ENCODE results near the gene WASHC4.
"Not testable (repeated sequence)": the region's sequence is repeated elsewhere in the genome, so short reads cannot be mapped to it uniquely, and the experiment has no call there.

WASHC4 gene

DNA sequence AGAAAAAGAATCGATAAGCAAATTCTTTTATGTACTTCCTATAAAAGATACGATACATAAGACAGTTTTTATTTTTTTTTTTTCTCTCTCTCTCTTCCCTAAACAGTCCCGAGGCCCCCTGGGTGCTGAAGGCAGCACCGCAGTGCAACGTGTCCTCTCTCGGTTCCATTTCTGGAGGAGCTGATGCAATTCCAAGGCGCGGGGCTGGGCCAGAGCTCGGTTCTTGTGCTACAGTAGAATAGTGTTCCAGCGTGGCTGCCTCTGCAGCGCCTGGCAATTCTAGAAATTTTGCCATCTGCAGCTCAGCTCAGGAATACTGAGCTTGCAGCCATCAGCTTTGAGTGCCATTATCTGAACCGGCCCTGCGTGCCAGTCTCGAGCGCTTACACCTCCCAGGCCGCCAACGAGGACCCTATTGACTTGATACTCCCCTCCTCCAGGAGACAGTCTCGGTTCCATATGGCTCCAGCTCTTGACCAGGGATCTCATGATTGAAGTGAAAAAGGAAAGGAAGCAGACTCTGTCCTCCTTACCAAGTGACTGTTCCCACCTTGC is 23.9 kb upstream of the WASHC4 start:
- TF ChIP-seq, protein P1, sequence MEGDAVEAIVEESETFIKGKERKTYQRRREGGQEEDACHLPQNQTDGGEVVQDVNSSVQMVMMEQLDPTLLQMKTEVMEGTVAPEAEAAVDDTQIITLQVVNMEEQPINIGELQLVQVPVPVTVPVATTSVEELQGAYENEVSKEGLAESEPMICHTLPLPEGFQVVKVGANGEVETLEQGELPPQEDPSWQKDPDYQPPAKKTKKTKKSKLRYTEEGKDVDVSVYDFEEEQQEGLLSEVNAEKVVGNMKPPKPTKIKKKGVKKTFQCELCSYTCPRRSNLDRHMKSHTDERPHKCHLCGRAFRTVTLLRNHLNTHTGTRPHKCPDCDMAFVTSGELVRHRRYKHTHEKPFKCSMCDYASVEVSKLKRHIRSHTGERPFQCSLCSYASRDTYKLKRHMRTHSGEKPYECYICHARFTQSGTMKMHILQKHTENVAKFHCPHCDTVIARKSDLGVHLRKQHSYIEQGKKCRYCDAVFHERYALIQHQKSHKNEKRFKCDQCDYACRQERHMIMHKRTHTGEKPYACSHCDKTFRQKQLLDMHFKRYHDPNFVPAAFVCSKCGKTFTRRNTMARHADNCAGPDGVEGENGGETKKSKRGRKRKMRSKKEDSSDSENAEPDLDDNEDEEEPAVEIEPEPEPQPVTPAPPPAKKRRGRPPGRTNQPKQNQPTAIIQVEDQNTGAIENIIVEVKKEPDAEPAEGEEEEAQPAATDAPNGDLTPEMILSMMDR (conservative IDR thresholded peaks at IDR 0.05): no peak
- H3K27ac ChIP-seq: no peak overlapping the region

DNA sequence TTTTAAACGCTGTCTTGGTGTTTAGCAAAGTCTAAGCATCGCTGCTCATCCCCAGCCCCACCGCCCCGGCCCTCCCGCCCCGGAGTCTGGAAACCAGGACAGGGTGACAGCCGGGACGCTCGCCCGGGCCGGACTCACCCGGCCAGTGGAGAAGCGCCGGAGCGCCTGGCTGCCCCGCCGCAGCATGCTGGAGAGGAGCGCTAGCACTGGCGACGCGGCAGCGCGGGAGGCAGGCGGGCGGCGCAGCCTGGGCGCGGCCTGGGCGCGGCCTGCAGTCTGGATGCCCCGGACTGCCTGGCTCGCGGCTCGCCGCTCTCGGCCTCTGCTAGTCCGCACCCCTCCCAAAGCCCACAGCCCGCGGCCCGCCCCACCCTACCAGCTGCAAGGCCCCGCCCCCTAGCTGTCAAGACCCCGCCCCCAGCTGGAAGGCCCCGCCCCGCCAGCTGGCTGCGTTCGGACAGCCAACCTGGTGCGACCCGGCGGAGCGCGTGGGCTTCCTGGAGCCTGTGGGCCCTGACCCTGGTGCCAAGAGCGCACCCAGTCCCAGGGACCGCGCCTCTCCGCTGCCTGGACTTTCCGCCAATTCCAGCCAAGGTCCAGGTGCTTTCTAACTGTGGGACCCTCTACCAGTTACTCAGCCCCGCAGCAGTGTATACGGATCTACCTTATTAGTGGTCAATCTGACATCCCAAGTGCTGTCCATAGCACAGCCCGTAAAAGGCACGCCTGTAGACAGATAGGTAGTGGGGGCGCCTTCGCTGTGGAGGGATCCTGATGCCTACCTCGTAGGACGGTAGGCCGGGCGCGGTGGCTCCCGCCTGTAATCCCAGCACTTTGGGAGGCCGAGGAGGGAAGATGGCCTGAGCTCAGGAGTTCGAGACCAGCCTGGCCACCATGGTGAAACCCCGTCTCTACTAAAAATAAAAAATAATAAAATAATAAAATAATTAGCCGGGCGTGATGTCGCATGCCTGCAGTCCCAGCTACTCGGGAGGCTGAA is 23.0 kb upstream of the WASHC4 start, which contains the start of gene ALDH1L2:
Gene ALDH1L2 (minus strand): TSS at position 208 of the 1,000 bp plus-strand sequence. CDS start 22 bp downstream, at position 186.
- TF ChIP-seq, protein P1 (conservative IDR thresholded peaks at IDR 0.05): no peak

DNA sequence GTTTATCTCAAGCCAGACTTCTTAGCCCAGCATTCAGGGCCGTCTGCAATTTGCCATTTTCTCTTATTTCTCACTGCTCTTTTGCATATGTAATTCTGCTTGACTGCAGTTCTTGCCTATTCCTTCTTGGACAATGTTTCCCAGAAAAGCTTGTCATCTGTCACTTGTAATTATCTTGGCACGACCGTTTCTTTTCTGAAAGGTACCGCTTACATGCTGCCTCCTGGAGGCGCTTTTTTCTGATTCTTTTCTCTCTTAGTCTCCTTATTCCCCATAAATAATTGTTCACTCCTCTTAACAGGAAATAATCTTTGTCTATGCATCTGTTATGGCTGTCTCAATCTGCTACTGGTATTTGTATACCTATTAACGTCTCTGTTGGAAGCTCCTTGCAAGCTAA is 22.0 kb upstream of the WASHC4 start:
- no peak overlapping the region for H3K27ac ChIP-seq
- TF ChIP-seq, protein P1 (conservative IDR thresholded peaks at IDR 0.05): no peak

More for the DNA sequence above, 23.0 kb upstream of the WASHC4 start, which contains the start of gene ALDH1L2:
- H3K27ac ChIP-seq: no peak within 1 kb of the TSS

DNA sequence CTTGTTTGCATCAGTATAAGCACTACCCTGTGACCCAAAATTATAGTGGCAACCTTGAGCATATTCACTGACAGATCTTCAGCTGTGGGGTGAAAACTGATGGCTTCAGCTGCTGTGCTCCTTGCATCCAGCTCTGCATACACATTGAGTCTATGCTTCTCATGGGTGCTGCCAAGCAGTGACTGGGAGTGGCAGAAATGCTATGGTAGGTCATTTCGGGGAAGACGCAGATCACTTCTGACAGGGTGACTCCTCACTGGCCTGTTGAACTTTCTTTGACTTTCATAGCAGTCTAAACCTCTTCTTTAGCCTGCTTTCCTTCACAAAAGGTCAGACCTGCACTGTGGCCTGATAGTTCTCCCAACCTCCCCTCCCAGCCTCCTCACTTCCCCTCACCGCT is 17.7 kb upstream of the WASHC4 start:
- TF ChIP-seq, protein P1 (conservative IDR thresholded peaks at IDR 0.05): no peak
- no peak overlapping the region for H3K27ac ChIP-seq

DNA sequence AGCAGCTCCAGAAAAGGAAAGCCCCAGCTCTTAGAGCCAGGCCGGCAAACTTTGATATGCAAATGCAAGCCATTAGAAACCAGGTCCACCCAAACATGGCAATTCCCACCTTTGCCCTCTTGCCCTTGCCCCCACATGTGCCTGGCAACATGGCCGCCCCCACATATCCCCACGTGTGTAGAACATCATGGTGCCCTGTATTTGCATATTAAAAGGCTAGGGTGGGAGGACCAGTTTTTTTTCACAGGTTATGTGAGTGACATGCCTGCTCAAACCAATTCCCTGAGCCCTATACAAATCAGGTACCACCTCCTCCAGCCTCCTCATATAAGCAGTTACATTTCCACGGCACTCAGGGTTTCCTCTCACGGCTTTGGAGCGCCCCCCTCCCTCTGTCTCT is 17.2 kb upstream of the WASHC4 start:
- TF ChIP-seq, protein P1 (conservative IDR thresholded peaks at IDR 0.05): no peak
- H3K27ac ChIP-seq: no peak overlapping the region

DNA sequence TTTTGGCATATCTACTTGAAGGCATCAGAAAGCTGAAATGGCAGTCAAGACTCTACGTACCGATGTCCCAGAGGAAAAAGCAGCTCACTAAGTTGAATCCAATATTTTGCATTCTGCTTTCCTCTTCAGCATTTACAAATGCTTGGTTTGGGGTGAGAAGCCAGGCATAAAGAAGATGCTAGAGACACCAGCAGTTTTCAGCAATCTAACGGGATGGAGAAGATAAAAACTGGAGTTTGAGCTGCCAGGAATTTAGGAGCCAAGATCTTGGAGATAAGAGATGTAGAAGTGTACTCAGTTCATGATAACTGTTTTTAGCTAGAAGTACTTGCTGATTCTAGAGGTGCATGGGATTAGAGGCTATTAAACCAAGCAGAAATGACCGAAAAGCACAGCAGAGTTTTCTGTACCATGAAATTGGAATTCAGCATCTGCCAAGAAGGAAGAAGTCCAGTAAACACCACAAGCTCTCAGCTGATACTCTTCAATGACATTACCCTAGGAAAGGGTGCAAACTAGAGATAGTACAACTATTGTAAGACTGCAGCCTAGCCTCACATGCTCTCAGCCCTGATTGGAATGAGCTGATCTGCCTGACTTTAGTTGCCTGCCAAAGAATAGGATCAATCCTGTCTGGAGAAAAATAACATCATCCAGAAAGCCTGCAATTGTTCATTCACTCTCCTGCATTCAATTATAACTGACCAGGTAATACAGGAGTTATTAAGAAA is 15.9 kb upstream of the WASHC4 start:
- TF ChIP-seq, protein P1 (conservative IDR thresholded peaks at IDR 0.05): no peak
- H3K27ac ChIP-seq: peak overlapping the region; percentile 59

DNA sequence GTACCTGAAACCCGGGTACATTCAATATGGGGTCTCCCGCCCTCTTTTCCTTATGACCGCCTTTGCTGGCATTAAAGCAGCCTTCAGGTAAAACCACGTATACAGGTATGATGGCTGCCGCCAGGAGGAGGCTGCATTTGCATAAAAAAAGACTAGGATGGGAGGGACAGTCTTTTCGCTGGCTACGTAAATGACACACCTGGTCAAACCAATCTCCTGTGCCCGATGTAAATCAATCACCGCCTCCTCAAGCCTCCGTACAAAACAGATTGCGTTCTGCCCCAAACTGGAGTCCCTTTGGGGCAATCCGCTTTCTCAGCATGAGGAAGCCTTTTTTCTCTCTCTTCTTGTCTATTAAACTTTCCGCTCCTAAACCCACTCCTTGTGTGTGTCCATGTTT is 15.2 kb upstream of the WASHC4 start:
- H3K27ac ChIP-seq: peak overlapping the region; percentile 59
- TF ChIP-seq, protein P1 (conservative IDR thresholded peaks at IDR 0.05): no peak

DNA sequence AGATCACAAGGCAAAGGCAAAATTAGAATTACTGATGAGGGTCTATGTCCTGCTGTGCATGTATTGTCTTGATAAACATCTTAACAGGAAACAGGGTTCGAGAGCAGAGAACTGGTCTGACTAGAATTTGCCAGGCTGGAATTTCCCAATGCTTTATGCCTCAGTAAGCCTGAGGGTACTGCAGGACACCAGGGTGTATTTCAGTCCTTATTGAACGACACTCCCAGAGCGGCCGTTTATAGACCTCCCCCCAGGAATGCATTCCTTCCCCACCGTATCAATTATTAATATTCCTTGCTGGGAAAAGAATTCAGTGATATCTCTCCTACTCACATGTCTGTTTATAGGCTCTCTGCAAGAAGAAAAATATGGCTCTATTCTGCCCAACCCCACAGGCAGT is 12.2 kb upstream of the WASHC4 start:
- H3K27ac ChIP-seq: not testable (repeated sequence)

Data from VCaP (cell line).